ENCODE results near the gene PIEZO1. TPM values are rescaled to one million over a fixed set of nuclear protein-coding genes. Genes with fewer than 3 reads are reported as not detected.

The PIEZO1 gene
- total RNA-seq, 1 donor from 2014 or later: 164 TPM

- Histone ChIP-seq H3K36me3 (peaks cover 85% of the 10 kb centered on the region), H3K27ac (no peak overlapping the region), H3K27me3 (ENCODE audit: low read depth) (no peaks in the 10 kb centered on the region), H3K4me1 (no peaks in the 10 kb centered on the region), H3K4me3 (no peak overlapping the region), H3K9me3 (no peaks in the 10 kb centered on the region)
- peak in 1 of 2 donors; percentile 2 for ATAC-seq
- intact Hi-C loops (cut with DNase I): no loop called here
- no peak for DNase-seq
- TF ChIP-seq, protein P1, sequence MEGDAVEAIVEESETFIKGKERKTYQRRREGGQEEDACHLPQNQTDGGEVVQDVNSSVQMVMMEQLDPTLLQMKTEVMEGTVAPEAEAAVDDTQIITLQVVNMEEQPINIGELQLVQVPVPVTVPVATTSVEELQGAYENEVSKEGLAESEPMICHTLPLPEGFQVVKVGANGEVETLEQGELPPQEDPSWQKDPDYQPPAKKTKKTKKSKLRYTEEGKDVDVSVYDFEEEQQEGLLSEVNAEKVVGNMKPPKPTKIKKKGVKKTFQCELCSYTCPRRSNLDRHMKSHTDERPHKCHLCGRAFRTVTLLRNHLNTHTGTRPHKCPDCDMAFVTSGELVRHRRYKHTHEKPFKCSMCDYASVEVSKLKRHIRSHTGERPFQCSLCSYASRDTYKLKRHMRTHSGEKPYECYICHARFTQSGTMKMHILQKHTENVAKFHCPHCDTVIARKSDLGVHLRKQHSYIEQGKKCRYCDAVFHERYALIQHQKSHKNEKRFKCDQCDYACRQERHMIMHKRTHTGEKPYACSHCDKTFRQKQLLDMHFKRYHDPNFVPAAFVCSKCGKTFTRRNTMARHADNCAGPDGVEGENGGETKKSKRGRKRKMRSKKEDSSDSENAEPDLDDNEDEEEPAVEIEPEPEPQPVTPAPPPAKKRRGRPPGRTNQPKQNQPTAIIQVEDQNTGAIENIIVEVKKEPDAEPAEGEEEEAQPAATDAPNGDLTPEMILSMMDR (IDR thresholded peaks at IDR 0.05): no peak
These were observed 60.0 kb downstream of the PIEZO1 start for GRCh38 chr16:88724855-88725555.

- ATAC-seq (no peak), DNase-seq (no peak)
- no peaks in the 10 kb centered on the region for H3K27me3 ChIP-seq (ENCODE audit: low read depth)
- intact Hi-C loops (cut with DNase I): no loop called here
- H3K9me3 ChIP-seq: no peaks in the 10 kb centered on the region
- H3K27ac ChIP-seq: no peak overlapping the region
- no peaks in the 10 kb centered on the region for H3K4me1 ChIP-seq
- peaks cover 93% of the 10 kb centered on the region for H3K36me3 ChIP-seq
- no peak overlapping the region for H3K4me3 ChIP-seq
- TF ChIP-seq, protein P1 (IDR thresholded peaks at IDR 0.05): no peak
These were observed 61.1 kb downstream of the PIEZO1 start for GRCh38 chr16:88723911-88724310.

- ATAC-seq (no peak), DNase-seq (no peak)
- no peaks in the 10 kb centered on the region for H3K27me3 ChIP-seq (ENCODE audit: low read depth)
- H3K4me1 ChIP-seq: no peaks in the 10 kb centered on the region
- H3K9me3 ChIP-seq: no peaks in the 10 kb centered on the region
- H3K27ac ChIP-seq: no peak overlapping the region
- H3K36me3 ChIP-seq: peaks cover 97% of the 10 kb centered on the region
- intact Hi-C loops (cut with DNase I): no loop called here
- TF ChIP-seq, protein P1 (IDR thresholded peaks at IDR 0.05): no peak
- no peak overlapping the region for H3K4me3 ChIP-seq
These were observed 61.5 kb downstream of the PIEZO1 start for GRCh38 chr16:88723507-88723887.

DNA sequence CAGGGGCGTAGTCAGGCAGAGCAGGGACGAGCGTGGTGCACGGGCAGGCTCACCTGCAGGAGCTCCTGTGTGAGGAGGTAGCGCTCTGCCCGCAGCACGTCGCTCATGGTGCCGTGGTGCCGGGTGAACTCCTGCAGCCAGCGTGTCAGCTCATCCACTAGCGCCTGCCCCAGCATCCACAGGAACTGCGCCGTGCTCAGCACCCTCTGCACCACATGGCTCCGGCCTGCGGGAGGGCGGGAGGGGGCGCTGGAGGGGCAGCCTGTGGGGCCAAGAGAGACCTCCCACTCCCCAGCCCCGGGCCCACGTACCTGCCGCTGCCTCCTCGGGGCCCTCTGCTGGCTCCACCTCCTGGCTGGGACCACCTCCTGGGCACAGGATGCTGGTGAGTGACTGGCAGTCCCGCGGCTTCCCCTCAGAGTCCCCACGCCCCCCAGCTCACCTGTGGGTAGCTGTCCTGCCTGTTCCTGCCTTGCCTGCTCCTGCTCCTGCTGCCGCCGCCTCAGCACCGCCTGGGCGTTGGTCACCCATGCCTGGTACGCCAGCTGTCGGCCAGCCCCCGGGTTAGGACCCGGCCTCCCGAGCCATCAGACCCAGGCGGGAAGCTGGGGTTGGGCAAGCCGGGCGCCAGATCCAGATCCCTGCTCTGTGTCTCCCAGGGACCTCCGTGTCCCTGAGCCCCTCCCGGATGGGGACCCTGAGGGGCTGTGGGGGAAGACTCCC is 62.1 kb downstream of the PIEZO1 start:
- Histone ChIP-seq H3K27me3 (ENCODE audit: low read depth) (no peaks in the 10 kb centered on the region), H3K9me3 (no peaks in the 10 kb centered on the region), H3K27ac (no peak overlapping the region), H3K4me3 (no peak overlapping the region), H3K4me1 (no peaks in the 10 kb centered on the region), H3K36me3 (peaks cover 100% of the 10 kb centered on the region)
- TF ChIP-seq, protein P1 (IDR thresholded peaks at IDR 0.05): no peak
- intact Hi-C loops (cut with DNase I): no loop called here
- DNase-seq (no peak), ATAC-seq (no peak)

- no peak overlapping the region for H3K27ac ChIP-seq
- H3K36me3 ChIP-seq: peaks cover 100% of the 10 kb centered on the region
- H3K4me3 ChIP-seq: no peak overlapping the region
- ATAC-seq: no peak
- H3K27me3 ChIP-seq (ENCODE audit: low read depth): no peaks in the 10 kb centered on the region
- TF ChIP-seq, protein P1 (IDR thresholded peaks at IDR 0.05): no peak
- no peaks in the 10 kb centered on the region for H3K4me1 ChIP-seq
- intact Hi-C loops (cut with DNase I): no loop called here
- no peaks in the 10 kb centered on the region for H3K9me3 ChIP-seq
- DNase-seq: no peak
These were observed 62.9 kb downstream of the PIEZO1 start for GRCh38 chr16:88721815-88722755.

All from lower lobe of right lung (tissue), 2 donors.